ENCODE measurements around the gene TRMT11.
"Not testable (repeated sequence)": the region's sequence is repeated elsewhere in the genome, so short reads cannot be mapped to it uniquely, and the experiment has no call there.

Gene TRMT11

DNA sequence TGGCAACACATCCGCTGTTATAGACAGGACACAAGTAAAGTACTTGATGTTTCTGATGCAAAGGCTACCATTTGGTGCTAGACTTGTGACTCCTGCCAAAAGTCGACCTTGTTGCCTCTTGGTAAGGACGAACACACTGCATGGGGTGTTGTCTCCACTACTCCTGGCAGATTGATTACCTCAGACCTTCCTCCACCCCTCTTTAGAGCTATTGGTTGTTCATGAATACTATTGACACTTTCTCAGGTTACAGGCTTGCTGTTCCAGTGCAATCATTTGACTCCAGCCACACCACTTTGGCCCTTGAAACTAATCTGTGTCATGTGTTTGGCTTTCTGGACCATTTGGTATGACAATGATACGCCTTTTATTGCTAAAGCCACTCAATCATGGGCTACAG lies 62.3 kb downstream of the TRMT11 start:
- no peak for DNase-seq

DNA sequence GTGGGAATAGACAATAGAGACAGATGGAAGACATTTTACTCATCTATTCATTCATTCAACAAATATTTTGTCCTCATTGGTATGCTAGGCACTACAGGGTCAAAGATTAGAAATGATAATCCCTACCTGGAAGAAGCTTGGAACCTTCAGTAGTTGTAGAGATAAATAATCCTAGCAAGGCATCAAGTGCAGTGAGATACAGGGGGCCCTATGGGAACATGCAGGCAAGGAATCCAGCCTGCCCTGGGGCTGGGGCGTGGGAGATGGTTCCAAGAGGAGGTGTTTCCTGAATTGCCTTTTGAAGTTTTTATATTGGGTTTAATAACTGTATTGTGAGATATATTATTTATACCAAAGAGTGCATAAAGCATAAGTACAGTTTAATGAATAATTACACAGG lies 64.5 kb downstream of the TRMT11 start:
- no peak for DNase-seq

DNA sequence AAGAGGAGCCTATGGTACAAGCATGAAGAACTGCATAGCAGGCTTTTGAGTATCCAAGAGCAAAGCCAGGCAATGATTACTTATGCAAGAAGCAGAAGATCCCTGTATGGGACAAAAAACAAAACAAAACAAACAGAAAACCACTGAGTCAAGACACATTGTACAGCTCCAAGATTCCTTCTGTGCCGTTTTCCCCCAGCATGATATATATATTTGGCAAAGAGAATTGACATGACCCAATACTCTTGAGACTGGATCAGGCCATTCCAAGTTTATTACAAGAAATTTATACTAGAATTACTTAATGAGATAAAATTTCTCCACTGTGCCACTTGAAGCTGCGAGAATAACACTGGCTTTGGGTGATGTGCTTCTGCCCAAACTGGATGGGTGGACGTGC lies 65.5 kb downstream of the TRMT11 start:
- no peak for DNase-seq

DNA sequence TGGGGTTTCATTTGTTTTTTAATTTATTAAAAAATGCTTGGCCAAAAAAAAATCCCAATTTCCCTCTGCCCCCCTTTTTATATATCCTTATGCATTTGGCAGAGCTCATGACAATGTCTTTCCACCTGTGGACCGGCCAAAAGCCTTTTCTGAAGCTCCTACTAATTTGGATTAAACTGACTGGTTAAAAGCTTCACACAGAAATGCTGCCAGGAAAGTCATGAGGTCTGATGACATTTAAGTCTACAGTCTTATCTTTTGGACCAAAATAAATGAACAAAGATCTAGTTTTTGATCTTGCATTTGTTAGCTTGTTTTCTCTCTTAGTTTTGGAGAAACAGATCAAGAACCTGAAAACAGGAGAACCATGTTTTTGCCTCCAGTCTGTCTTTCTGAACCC lies 66.1 kb downstream of the TRMT11 start:
- DNase-seq, result no peak

DNA sequence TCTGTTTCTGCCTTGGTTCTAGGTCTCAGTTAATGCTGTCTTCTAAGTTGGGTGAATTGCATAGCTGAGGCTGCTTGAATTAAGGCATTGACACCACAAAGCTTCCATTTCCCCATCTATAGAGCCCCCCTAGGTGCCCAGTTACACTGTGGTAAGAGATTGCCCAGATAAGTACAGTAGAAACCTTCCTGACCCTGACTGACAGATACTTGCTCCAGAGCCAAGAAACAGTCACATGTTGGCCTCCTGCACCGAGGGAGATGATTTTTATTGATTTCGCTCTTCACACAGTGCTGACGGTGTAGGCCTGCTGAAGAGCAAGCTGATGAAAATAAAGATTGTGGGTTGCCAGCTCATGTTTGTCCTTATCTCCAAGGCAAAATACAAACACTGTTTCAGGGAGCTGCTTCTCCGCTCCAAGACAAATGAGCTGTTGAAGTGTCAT lies 67.9 kb downstream of the TRMT11 start:
- no peak for DNase-seq

DNA sequence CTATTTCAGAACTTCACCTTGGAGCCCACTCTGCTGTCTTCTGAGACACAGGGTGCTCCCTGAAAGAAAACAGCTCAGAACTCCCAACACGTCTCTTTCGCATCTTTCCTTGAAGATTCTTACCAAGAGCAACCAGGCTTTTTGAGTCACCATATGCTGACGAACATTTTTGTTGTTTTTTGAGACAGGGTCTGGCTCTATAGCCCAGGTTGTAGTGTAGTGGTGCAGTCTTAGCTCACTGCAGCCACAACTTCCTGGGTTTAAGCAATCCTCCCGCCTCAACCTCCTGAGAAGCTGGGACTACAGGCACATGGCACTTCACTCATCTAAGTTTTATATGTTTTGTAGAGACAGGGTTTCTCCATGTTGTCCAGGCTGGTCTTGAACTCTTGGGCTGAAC lies 68.5 kb downstream of the TRMT11 start:
- DNase-seq, result no peak

DNA sequence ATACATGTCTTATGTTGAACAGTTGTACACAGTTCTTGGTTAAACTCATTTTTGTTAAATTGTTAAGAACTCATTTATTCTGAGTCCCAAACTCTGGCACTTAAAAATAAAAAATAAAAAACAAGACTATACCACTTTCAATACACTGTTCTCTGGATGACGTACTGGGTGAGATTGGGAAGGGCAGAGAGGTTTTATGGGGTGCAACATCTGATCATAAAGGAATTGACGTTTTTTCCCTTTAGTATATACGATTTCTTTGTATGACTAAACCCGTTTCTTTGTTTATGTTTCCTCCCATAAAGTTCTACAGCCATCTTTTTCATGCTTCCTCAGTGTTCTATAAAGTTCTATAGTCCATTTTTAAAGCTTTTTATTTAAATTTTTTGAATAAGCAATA lies 69.1 kb downstream of the TRMT11 start:
- no peak for DNase-seq

DNA sequence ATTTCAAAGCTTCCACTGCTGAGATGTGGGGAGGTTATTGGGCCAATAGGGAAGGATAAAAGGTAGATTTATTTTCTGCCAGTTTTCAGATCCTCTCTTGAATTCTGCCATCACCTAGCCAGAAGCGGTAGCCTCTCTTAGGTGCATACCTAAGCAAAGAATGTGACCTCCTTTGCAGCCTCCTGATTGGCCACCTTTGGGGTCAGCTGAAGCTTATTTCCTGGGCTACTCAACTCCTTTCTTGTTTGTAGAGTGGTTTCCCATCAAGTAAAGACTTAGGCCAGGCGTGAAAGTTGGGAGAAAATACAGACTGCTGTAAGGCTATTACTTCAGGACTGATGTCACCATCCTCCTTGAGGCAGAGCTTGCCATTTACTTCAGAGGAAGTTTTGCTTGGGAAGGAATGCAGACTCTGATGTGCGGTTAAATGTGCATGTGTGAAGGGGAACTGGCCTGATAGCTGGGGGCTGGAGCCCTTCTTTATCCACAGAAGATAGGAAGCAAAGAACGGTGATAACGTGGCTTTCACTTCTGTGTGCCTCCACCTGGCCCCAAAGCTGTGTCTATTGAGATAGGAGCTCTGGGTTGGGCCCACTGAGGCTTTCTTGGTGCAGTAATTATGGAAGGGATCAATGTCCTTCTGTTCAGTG lies 70.1 kb downstream of the TRMT11 start:
- DNase-seq, result no peak

DNA sequence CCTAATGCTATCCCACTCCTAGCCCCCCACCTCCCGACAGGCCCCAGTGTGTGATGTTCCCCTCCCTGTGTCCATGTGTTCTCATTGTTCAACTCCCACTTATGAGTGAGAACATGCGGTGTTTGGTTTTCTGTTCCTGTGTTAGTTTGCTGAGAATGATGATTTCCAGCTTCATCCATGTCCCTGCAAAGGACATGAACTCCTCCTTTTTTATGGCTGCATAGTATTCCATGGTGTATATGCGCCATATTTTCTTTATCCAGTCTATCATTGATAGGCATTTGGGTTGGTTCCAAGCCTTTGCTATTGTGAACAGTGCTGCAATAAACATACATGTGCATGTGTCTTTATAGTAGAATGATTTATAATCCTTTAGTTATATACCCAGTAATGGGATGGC lies 71.7 kb downstream of the TRMT11 start:
- not testable (repeated sequence) for DNase-seq

DNA sequence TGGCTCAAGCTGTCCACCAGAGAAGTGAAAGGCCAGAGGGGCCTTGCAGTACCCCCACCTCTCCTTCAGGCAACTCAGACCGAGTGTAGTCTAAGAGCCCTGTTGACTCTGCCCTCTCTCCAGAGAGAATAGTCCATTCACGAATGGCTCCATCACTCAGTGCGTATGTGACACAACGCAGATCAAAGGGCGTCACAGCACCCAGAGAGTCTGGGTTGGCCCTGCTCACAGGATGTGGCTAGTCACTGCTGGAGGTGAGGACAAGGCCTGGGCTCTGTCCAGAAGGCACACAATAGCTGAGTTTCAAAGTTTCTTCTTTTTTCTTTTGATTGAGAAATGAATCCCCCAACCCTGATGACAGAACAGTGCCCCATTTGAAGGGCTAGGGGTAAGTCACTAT lies 74.1 kb downstream of the TRMT11 start:
- DNase-seq, result no peak

DNA sequence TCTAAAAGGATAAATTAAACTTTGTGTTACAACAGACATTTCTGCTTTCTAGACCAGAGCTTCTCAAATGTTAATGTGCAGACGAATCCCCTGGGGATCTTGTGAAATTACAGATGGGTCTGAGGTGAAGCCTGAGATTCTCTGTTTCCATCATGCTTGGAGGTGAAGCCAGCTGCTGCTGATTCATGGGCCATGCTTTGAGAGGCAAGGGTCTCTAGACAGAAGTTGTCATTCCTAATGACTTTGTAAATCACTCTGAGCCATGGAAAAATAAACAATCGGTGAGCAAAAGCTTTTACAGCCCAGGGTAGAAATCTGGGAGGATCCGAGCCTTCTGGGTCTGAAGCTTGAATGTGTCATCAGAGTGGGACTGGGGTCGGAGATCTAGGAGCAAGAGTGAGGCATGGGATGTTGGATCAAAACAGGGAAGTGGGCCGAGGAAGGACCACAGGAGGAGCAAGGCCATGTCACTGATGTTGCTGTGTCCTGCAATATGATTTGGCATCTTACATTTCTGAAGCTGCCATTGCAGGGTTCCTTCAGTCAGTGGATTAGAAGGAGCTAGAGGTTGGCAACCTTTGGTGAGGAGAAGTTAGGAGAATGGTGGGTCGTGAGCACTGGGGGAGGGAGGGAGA lies 77.3 kb downstream of the TRMT11 start:
- DNase-seq, result no peak

DNA sequence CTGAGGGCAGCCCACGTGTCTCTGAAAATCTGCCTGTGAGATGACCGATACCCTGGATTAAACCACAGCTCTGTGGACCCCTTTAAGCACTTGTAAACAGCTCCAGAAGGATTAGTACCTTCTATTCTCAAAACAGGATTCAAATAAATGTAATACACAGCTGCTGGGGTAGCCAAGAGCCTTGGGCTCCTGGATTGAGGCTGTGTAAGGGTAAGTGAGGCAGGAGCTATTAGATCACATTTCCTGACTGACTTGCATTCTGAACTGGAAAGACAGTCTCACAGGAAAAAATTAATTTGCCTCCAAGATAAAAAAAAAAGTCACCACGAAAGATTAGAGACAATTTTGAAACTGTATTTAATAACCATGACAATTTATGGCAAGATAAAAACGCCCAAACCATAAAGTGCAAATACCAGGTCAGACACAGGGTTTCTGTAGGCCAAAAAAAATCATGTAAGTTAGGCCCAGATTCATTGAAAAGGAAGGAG lies 78.0 kb downstream of the TRMT11 start:
- no peak for DNase-seq

DNA sequence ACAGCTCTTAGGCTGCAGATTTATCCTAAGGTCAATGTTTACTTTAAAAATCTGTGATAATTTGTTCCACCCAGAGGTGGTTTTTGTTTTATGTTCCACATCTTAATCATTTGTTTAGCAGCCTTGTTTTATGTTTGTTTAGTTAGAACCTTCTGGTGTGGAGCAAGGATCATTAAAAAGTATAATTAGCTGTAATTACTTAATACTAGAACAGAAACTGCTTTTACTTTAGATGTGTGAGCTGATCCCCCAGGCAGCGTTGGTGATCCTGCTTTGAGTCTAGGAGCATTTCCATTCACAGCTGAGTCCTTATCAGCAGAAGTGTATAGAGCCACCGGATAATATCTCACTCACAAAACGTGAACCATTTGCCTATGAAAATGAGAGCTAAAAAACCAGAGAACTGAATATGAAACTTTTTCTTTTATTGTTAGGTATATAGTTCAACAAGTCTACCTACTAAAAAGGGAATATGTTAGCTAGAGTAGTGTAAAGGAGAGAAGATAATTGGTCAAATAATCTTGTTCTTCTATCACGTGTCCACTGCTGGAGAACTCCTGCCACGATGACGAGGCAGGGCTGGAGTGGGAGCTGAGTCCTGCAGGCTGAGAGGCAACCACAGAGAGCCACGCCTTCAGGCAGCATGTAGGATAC lies 78.5 kb downstream of the TRMT11 start:
- no peak for DNase-seq

DNA sequence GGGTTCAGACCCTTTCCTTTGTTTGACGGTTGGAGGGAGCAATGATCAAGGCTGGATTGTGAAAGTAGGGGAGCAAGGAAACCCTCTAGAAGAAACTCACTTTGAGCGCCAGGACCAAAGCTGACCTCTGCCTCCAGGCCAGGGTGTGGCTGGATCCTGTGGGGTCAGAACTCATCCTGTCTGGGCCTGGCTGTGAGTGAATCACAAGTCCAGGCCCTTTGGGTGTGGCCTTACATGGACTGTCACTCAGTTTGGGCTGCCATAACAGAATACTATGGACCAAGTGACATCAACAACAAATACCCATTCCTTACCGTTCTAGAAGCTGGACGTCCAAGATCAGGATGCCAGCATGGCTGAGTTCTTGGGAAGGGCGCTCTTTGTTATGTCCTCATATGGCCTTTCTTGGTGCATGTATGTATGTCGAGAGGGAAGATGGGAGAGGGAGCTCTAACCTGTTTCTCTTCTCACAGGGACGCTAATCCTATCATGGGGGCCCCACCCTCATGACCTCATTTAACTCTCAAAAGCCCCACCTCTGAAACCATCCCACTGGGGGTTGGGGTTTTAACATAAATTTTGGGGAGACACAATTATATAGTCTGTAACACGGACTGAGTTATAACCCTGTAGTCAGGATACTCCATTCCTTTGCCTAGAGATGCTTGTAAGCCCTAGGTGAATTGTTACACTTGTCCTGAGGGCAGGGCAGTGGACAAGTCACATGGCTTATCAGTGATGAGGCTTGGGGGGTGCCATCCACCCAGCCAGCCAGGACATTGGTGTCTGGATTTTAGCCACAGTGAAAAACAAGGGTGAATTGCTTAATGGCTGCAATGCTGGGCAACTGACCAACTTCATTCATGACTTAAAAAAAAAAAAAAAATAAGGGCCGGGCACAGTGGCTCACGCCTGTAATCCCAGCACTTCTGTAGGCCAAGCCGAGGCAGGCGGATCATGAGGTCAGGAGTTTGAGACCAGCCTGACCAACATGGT lies 80.0 kb downstream of the TRMT11 start:
- no peak for DNase-seq

DNA sequence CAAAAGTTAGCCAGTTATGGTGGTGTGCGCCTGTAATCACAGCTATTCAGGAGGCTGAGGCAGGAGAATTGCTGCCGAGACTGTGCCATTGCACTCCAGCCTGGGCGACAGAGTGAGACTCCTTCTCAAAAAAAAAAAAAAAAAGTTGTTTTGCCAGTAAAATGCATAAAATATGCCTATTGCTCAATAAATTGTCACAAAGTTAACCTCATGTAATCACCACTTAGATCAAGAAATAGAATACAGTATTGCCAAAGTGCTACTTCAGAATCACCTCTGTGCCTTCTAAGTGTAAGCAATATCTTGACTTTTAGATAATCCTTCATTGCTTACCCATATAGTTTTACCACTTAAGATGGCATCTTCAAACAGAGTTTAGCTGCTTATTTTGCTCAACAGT lies 80.7 kb downstream of the TRMT11 start:
- no peak for DNase-seq

DNA sequence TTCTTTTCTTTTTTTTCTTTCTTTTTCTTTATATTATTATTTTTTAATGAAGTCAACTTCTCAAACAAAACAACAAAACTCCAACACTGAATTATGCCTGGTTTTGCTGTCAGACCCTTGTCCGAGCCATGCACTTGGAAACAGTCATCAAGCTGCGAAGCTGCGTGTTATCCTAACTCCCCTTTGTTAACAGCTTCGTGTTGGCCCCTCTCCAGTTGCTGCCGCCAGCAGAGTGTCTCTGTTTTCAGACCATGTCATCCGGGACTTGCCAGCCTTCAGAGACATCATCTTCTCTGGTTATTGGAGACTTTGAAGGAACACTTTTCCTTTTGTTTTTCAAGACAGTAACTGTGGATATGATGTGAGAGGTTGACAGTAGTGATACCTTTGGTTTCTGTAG lies 83.1 kb downstream of the TRMT11 start:
- DNase-seq, result no peak

DNA sequence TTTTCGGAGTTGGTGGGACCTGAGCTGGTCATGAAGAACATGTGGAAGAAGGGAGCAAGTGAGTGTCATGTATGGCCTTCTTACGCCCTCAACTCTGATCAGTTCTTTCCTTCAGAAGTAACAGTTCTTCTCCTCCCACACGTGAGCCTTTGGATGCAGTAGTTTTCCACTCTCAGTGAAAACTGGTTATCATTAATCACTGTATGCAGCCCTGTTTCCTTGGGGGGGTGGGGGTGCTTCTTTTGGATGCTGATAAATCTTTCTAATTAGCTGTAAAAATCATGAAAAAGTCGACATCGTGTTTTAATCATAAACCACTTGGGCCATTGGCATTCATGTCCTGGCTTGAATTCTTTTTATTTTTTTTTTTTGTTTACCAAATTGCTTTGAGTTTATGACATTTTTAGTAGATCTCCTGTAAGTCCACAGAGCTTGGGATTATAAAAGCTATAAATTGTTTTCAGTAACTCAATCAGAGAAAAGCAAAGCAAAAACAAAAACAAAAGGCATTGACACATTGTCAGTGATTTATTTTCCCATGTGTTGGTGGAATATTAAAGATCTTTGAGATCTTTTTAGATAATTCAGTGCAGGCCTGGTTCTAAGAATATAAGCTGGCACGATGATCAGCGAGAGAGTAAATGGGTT lies 84.8 kb downstream of the TRMT11 start:
- no peak for DNase-seq

DNA sequence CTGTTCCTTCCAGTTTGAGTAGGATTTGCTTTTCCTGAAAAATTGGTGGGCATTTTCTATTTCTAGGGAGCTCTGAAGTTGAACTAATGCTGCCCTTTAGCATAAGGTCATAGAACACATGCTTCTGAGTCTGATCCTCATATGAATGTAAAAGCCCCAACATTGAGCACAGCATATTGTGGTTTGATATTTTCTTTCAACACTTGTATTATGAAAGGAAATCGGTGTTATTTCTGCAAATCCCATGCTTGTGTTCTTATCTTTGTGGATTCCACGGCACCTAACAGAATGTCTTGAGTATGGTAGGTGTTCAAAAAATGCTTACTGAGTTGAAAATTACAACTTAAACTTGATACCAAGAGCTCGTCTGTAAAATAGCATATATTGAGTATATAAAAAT lies 85.8 kb downstream of the TRMT11 start:
- no peak for DNase-seq

DNA sequence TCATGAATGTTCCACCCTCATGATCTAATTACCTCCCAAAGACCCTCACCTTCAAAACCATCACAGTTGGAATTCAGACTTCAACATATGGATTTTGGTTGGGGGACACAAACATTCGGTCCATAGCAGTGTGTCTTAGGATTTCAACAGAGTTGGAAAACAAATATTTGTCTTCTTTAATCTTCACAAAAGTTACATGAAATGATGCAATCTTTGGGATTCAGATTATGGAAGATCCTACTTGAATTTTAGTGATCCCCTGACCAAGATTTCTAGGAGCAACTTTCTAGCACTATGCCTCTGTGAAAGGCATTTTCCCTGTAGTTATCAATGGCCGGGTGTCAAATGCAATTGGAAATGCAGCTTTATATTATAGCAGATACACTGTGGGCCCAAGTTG lies 86.5 kb downstream of the TRMT11 start:
- DNase-seq, result no peak

DNA sequence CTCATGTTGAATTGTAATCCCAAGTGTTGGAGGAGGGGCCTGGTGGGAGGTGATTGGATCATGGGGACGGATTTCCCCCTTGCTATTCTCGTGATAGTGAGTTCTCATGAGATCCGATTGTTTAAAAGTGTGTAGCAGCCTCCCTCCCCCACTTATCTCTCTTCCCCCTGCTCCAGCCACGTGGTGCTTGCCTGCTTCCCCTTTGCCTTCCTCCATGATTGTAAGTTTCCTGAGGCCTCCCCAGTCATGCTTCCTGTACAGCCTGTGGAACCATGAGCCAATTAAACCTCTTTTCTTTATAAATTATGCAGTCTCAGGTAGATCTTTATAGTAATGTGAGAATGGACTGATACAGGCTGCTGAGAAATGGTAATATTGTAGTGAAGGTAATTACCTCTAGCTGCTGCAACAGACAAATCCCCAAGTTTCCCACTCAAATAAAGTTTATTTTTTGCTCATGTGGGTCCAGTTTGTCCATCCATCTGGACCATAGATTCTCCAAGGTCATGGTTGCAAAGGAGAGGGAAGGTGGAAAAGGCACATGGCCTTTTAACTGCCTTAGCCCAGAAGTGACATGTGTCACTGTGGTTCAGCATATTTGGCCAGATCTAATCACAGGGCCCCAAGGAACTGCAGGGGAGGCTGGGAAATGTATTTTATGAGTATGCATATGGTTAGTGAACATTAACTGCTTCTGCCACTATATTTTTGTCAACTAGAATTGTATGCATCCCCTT lies 89.2 kb downstream of the TRMT11 start:
- no peak for DNase-seq

DNA sequence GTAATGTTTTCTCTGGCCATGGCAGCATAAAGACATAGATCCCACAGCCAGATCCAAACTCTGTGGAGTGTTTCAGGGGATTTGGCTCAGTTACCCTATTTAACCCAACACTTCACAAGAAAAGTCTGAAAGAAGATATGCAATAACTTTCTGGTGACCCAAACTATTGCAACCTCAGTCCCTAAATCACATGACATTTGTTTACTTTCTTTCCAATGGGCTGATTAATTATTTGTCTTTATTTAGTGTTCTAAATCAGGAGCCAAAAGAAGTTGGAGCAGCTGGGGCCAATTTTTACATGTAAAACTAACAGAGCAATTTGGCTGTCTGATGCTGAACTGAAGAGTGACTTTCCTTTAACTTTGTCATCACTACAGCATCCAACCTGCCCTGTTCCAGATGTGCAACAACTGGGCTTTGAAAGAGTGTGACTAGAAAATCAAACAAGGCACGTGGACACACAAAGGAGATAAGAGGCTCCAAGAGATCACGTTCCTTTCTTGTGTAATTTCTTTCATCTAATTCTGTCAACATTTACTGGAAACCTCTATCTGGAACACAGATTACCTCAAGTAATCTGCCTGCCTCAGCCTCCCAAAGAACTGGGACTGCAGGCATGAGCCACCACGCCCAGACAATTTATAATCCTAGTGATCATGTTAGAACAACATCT lies 90.8 kb downstream of the TRMT11 start:
- no peak for DNase-seq

Data from stimulated activated CD4-positive, alpha-beta T cell treated with anti-CD3 and anti-CD28 coated beads, Interleukin-12 subunit alpha, Interleukin-12 subunit beta, amount 100 ng/mL, for 4 hours (primary cell).